GM19043 (cell line): ENCODE measurements around the gene SYNGAP1.

Source experiments
- ATAC-seq: cut with Tn5 transposase; IDR thresholded peaks from one replicate; pipeline ENCODE4 v1.9.1; 2021; ENCODE audit warnings: low read depth; ENCODE audit not compliant: unreplicated experiment

The SYNGAP1 gene

DNA sequence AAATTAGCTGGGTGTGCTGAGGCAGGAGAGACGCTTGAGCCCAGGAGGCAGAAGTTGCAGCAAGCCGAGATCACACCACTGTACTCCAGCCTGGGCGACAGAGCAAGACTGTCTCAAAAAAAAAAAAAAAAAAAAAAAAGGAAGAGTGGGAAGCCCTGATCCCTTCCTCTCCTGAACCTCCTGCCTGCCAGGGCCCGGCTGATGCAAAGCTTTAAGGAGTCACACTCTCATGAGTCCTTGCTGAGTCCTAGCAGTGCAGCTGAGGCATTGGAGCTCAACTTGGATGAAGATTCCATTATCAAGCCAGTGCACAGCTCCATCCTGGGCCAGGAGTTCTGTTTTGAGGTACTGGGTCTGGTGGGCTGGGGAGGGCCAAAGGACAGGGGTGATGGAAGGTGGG is 15.1 kb downstream of the SYNGAP1 start:
- ATAC-seq: no peak

- no peak for ATAC-seq
Observed at GRCh38 chr6:33437666-33438065, 17.8 kb downstream of the SYNGAP1 start.

DNA sequence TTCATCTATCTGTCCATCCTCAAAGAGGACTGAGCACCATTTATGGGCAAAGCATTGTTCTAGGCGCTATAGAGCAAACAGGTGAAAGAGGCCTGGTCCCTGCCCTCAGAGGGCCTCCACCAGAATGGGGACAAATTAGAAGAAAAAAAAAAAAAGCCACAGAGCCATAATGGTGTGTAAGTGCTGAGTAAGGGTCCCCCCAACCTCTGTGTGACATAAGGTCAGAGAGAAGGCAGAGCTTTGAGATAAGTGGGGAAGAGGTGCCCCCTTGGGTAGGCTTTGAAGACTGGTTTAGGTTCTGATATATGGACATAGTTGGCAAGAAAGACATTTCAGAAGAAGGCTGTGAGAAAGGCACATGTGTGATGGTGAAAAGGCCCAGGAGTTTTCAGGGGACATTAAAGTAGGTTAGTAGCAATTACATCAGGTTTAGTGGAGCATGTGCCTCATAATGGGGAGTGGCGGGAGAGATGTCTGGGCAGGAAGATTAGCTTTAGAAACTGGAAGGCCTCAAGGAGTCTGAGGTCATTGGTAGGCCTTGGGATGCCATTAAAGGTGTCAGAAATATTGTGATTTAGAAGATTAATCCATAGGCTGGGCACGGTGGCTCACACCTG is 19.2 kb downstream of the SYNGAP1 start:
- ATAC-seq: no peak

- ATAC-seq: no peak
Observed at GRCh38 chr6:33439956-33440648, 20.2 kb downstream of the SYNGAP1 start.

GRCh38 chr6:33440649-33441309 is 20.9 kb downstream of the SYNGAP1 start:
- ATAC-seq: no peak

DNA sequence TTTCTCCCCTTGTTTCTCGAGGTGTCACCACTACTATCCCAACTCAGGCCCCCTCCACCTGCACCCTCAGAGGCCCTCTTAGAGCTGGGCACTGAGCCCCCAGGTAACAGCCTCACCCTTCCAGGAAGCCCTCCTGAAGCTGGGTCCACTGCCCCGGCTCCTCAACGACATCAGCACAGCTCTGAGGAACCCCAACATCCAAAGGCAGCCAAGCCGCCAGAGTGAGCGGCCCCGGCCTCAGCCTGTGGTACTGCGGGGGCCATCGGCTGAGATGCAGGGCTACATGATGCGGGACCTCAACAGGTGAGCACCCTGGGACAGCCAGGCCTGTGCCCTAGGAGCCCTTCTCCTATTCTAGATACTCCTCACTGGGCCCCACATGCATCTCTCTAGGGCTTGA is 21.6 kb downstream of the SYNGAP1 start:
- ATAC-seq: no peak

GRCh38 chr6:33442283-33442682 is 22.4 kb downstream of the SYNGAP1 start:
- ATAC-seq: no peak

DNA sequence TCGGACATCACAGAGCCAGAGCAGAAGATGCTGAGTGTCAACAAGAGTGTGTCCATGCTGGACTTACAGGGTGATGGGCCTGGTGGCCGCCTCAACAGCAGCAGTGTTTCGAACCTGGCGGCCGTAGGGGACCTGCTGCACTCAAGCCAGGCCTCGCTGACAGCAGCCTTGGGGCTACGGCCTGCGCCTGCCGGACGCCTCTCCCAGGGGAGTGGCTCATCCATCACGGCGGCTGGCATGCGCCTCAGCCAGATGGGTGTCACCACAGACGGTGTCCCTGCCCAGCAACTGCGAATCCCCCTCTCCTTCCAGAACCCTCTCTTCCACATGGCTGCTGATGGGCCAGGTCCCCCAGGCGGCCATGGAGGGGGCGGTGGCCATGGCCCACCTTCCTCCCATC is 23.2 kb downstream of the SYNGAP1 start:
- no peak for ATAC-seq

DNA sequence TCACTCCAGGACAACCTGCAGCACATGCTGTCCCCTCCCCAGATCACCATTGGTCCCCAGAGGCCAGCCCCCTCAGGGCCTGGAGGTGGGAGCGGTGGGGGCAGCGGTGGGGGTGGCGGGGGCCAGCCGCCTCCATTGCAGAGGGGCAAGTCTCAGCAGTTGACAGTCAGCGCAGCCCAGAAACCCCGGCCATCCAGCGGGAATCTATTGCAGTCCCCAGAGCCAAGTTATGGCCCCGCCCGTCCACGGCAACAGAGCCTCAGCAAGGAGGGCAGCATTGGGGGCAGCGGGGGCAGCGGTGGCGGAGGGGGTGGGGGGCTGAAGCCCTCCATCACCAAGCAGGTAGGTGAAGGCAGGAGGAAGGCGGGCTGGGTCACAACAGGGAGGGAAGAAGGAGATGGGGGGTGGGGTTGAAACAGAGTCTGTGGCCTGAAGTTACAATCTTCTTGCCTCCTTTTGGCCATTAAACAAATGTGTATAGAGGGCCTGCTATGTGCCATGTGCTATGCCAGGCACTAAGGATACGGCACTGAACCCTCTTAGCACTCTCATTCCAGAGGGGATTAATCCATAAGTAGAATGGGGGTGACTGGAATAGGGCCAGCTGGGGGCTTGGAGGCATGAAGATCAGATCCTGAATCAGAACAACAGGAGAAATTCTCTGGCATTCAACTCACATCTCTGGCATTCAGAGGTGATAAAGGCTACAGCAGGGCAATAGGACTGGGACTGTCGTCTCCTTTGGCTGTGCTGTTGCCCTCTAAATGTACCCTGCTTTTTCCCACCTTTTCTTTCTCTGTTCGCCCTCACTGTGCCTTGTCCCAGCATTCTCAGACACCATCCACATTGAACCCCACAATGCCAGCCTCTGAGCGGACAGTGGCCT is 24.0 kb downstream of the SYNGAP1 start:
- ATAC-seq: no peak

GRCh38 chr6:33445119-33445603 is 25.3 kb downstream of the SYNGAP1 start:
- ATAC-seq: no peak

DNA sequence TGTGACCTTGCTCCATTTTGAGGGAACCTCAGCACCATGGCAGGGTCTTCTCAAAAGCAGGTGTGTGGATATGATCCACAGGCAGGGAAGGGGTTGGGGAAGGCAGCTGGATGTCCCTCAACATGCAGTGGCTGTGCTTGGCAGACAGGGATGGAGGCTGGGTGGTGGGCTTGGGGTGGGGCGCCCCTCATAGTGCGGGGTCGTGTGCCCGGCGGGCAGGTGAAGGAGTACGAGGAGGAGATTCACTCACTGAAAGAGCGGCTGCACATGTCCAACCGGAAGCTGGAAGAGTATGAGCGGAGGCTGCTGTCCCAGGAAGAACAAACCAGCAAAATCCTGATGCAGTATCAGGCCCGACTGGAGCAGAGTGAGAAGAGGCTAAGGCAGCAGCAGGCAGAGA is 26.5 kb downstream of the SYNGAP1 start:
- no peak for ATAC-seq

- ATAC-seq: no peak
Observed at GRCh38 chr6:33450434-33450833, 30.6 kb downstream of the SYNGAP1 start.

DNA sequence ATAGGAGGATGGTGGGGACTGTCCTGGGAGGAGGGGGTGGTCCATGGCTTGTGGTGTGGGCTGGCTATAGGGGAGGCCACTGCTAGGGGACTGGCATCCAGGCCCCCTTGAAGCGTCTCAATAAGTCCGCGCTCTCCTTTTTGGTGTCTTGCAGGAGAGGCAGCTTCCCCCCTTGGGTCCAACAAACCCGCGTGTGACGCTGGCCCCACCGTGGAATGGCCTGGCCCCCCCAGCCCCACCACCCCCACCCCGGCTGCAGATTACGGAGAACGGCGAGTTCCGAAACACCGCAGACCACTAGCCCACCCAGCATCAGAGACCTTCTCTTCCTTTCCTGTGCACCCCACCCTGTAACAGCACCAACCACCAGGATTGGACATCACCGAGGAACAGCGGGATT is 31.7 kb downstream of the SYNGAP1 start:
- ATAC-seq: no peak

GRCh38 chr6:33452496-33452895 is 32.6 kb downstream of the SYNGAP1 start:
- no peak for ATAC-seq

DNA sequence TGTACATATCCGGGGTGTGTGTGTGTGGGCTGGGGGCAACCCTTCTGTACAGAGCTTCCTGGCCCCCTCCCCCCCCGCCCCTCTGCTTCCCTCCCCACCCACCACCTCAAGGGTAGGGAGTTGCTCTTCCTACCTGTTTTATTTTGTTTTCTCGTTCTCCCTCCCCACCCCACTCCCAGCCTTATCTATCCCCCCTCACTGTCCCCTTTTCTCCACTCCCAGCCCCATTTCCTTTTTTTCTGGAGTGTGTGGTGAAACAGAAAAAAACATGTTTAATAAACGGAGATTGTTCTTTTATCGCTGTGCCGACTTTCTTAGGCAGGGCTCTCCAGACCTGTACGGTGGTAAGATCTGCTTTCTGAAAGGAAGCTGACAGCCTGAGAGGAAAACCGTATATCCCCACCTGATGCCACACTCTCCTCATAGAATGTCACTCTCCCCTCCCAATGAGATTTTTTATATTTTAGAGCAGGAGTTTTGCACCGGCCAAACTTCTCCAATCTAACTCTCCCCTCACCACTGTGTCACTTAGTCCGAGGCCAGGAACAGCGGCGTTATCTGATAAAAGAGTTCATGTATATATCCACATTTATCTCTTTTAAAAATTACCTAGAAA is 33.6 kb downstream of the SYNGAP1 start:
- no peak for ATAC-seq

- peak; percentile 99 for ATAC-seq
Observed at GRCh38 chr6:33454009-33454946, 34.4 kb downstream of the SYNGAP1 start, which contains the start of gene ZBTB9. TSS of gene ZBTB9 (plus strand) at chr6:33454576. CDS start at chr6:33455101, 525 bp downstream.

DNA sequence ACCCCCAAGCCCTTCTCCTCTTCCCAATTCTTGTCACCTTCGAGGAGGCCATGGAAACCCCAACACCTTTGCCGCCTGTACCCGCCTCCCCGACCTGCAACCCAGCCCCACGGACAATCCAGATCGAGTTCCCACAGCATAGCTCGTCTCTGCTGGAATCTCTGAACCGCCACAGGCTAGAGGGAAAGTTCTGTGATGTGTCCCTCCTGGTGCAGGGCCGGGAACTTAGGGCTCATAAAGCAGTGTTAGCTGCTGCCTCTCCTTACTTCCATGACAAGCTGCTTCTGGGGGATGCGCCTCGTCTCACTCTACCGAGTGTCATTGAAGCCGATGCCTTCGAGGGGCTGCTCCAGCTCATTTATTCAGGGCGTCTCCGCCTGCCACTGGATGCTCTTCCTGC is 35.2 kb downstream of the SYNGAP1 start:
- no peak for ATAC-seq

GRCh38 chr6:33456156-33456555 is 36.3 kb downstream of the SYNGAP1 start:
- no peak for ATAC-seq

DNA sequence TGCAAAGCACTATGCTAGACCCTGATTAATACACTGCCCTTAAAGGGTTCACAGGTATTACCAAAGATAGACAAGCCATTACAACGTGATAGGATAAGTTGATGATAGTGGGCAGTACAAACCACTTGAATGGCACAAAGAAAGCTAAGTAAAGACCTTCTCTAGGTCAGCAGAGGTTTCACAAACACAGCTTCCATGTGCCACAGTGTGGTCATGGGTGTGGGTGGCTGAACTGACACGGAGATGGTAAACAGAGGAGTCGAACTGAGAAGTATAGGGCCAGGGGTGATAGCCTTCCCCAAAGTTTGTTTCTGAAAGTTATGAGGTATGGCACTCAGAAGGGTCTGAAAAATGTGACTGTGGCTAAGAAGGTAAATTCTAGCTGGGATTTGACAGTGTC is 38.8 kb downstream of the SYNGAP1 start:
- ATAC-seq: no peak
